NCI-H460 (cell line): ENCODE results near the gene TYW5. TPM values are rescaled to one million over a fixed set of nuclear protein-coding genes. Genes with fewer than 3 reads are reported as not detected.

Experiments
- DNase-seq: peaks from one replicate; pipeline ENCODE4 v3.0.0-alpha.2; 2016; ENCODE audit warnings: low read depth; ENCODE audit errors: extremely low read depth
- total RNA-seq: library from RNA; depleted of rRNA; stranded (reverse); fragments of >200 nt; shearing (Covaris generic); gene quantifications from 2 replicates; pipeline ENCODE4 v1.2.3, GENCODE V29; 2014

The TYW5 gene
- total RNA-seq, 1 experiment from 2014 or later: 20.2 TPM

- DNase-seq: peak; percentile 60
Measured at GRCh38 chr2:199975273-199975895, 20.1 kb upstream of the TYW5 start.

- DNase-seq: peak; percentile 52
Measured at GRCh38 chr2:199973703-199974102, 18.4 kb upstream of the TYW5 start.

- DNase-seq: no peak
Measured at GRCh38 chr2:199972088-199972626, 16.9 kb upstream of the TYW5 start.

GRCh38 chr2:199968126-199968525 is 12.8 kb upstream of the TYW5 start:
- DNase-seq: no peak

GRCh38 chr2:199966976-199967375 is 11.7 kb upstream of the TYW5 start:
- no peak for DNase-seq

- DNase-seq: no peak
Measured at GRCh38 chr2:199966405-199966804, 11.1 kb upstream of the TYW5 start.

GRCh38 chr2:199962203-199962602 is 6.9 kb upstream of the TYW5 start:
- DNase-seq: no peak

GRCh38 chr2:199958014-199958413 is 2.7 kb upstream of the TYW5 start:
- DNase-seq: no peak

GRCh38 chr2:199956062-199956380 is 730 bp upstream of the TYW5 start:
- no peak for DNase-seq

- DNase-seq: peak; percentile 19
Measured at GRCh38 chr2:199955007-199955338, 318 bp downstream of the TYW5 start.

- no peak for DNase-seq
Measured at GRCh38 chr2:199951023-199951422, 4.3 kb downstream of the TYW5 start.

GRCh38 chr2:199950396-199950795 is 4.9 kb downstream of the TYW5 start:
- DNase-seq: no peak

- no peak for DNase-seq
Measured at GRCh38 chr2:199946836-199947235, 8.5 kb downstream of the TYW5 start.

GRCh38 chr2:199946196-199946595 is 9.1 kb downstream of the TYW5 start:
- DNase-seq: no peak

- DNase-seq: no peak
Measured at GRCh38 chr2:199943373-199943772, 11.9 kb downstream of the TYW5 start.

- peak; percentile 34 for DNase-seq
Measured at GRCh38 chr2:199940373-199940772, 14.9 kb downstream of the TYW5 start.

- no peak for DNase-seq
Measured at GRCh38 chr2:199936554-199936953, 18.7 kb downstream of the TYW5 start.

- DNase-seq: no peak
Measured at GRCh38 chr2:199933466-199933865, 21.8 kb downstream of the TYW5 start.

GRCh38 chr2:199932312-199932855 is 22.9 kb downstream of the TYW5 start:
- no peak for DNase-seq

GRCh38 chr2:199929262-199929661 is 26.0 kb downstream of the TYW5 start:
- DNase-seq: no peak

- no peak for DNase-seq
Measured at GRCh38 chr2:199928626-199929025, 26.7 kb downstream of the TYW5 start.

- DNase-seq: no peak
Measured at GRCh38 chr2:199928226-199928625, 27.1 kb downstream of the TYW5 start.

GRCh38 chr2:199926806-199927205 is 28.5 kb downstream of the TYW5 start:
- no peak for DNase-seq
